Panc1 (cell line): ENCODE results near the gene SBDS. TPM values are rescaled to one million over a fixed set of nuclear protein-coding genes. Genes with fewer than 3 reads are reported as not detected.
A peak's percentile ranks its signal among the peaks of the same experiment; 100 is the strongest.
"Not testable (repeated sequence)": the region's sequence is repeated elsewhere in the genome, so short reads cannot be mapped to it uniquely, and the experiment has no call there.

ENCODE experiments used
- ATAC-seq: fragments of 200-7000 bp; cut with Tn5 transposase; 2 replicates; pipeline ENCODE4 v1.9.1; 2020; ENCODE audit warnings: mild to moderate bottlenecking, moderate library complexity
- BruUV-seq: library from RNA; stranded (reverse); fragments of 400-500 nt; replicated peaks from 2 replicates; lab custom pipeline; 2021; lab: Mats Ljungman, UMichigan
- CTCF ChIA-PET: fragments of 300-600 bp; sonication (Branson Sonifier 250); formaldehyde crosslinking; loops from one replicate; lab custom pipeline; 2022; ENCODE audit warnings: antibody characterized with exemption; lab: Charles Lee
- POLR2A ChIA-PET: fragments of 300-600 bp; sonication (Branson Sonifier 250); formaldehyde crosslinking; loops from one replicate; lab custom pipeline; 2022; ENCODE audit warnings: antibody characterized with exemption; lab: Charles Lee
- DNase-seq: peaks from one replicate; pipeline ENCODE4 v3.0.0-alpha.2; 2010; ENCODE audit warnings: low read depth, low spot score
- H3K27ac ChIP-seq: 2 replicates; pipeline ENCODE4 v1.5.1; 2011; ENCODE audit warnings: mild to moderate bottlenecking, low read length, inconsistent platforms
- H3K27me3 ChIP-seq: fragments of 200-500 bp; sonication (Bioruptor generic); 2 replicates; pipeline ENCODE4 v1.6.0; 2014; ENCODE audit warnings: low read length, inconsistent platforms; ENCODE audit not compliant: control insufficient read depth, insufficient read depth
- H3K36me3 ChIP-seq: fragments of 200-500 bp; sonication (Bioruptor generic); 2 replicates; pipeline ENCODE4 v1.5.1; 2014; ENCODE audit warnings: inconsistent platforms, mild to moderate bottlenecking, low read length, moderate library complexity; ENCODE audit not compliant: control insufficient read depth, insufficient read depth
- H3K4me1 ChIP-seq: 2 replicates; pipeline ENCODE4 v1.5.1; 2011; ENCODE audit warnings: inconsistent platforms, mild to moderate bottlenecking, low read length, moderate library complexity; ENCODE audit not compliant: control insufficient read depth, insufficient read depth
- H3K4me3 ChIP-seq, 2 experiments: 2 replicates each; pipeline ENCODE4 v1.5.1; 2011 to 2012; ENCODE audit warnings: low read depth in 2 of 2, low read length in 2 of 2, mild to moderate bottlenecking in 2 of 2, inconsistent platforms in 1 of 2, moderate library complexity in 1 of 2
- H3K9me3 ChIP-seq: fragments of 200-500 bp; sonication (Bioruptor generic); 2 replicates; pipeline ENCODE4 v1.5.1; 2014; ENCODE audit warnings: low read depth, mild to moderate bottlenecking, inconsistent platforms, low read length, moderate library complexity; ENCODE audit not compliant: control insufficient read depth, insufficient read depth
- CTCF ChIP-seq: fragments of 450-650 bp; IDR thresholded peaks from 2 replicates; pipeline ENCODE4 v1.5.1; 2017; ENCODE audit warnings: mild to moderate bottlenecking
- POLR2AphosphoS5 ChIP-seq: IDR thresholded peaks from 2 replicates; pipeline ENCODE4 v1.6.1; 2012; ENCODE audit warnings: mild to moderate bottlenecking, low read depth, low read length, moderate library complexity
- REST ChIP-seq, 2 experiments: IDR thresholded peaks; 2 replicates each; pipeline ENCODE4 v1.6.1; 2011 to 2012; ENCODE audit warnings: low read depth in 2 of 2, control low read depth in 1 of 2, low read length in 1 of 2, mild to moderate bottlenecking in 1 of 2, moderate library complexity in 1 of 2; ENCODE audit not compliant: insufficient read depth in 1 of 2
- SIN3A ChIP-seq: IDR thresholded peaks from 2 replicates; pipeline ENCODE4 v1.6.1; 2012; ENCODE audit warnings: low read depth, mild to moderate bottlenecking, low read length, moderate library complexity, borderline replicate concordance; ENCODE audit not compliant: insufficient read depth
- TCF7L2 ChIP-seq: IDR thresholded peaks from 2 replicates; pipeline ENCODE4 v1.6.1; 2011; ENCODE audit warnings: mild to moderate bottlenecking, low read depth, low read length, inconsistent platforms
- in situ Hi-C: cut with HindIII; loops from 2 replicates; pipeline ENCODE4 v1.10.0; 2016; ENCODE audit warnings: low sequenced_read_pairs, low pct_unique_long_range_greater_than_20kb
- intact Hi-C: fragments of 100-400 bp; cut with micrococcal nuclease; formaldehyde crosslinking; loops from one replicate; pipeline ENCODE4 v1.10.0; 2022; ENCODE audit not compliant: unreplicated experiment
- total RNA-seq: library from RNA; stranded (reverse); gene quantifications from one replicate; pipeline ENCODE4 v1.2.1, GENCODE V29; 2021; ENCODE audit not compliant: unreplicated experiment

Gene SBDS
- total RNA-seq, 1 experiment from 2014 or later, result 82.8 TPM

GRCh38 chr7:66970310-66970709 is 25.1 kb downstream of the SBDS start:
- no peaks in the 10 kb centered on the region for H3K9me3 ChIP-seq
- TF ChIP-seq SIN3A (no peak), POLR2AphosphoS5 (no peak), TCF7L2 (no peak), CTCF (no peak), REST (IDR thresholded peaks at IDR 0.05; ENCODE audit: insufficient read depth in 1 of 2, low read depth in 2 of 2, low read length in 1 of 2) (no peak)
- no peaks in the 10 kb centered on the region for H3K27me3 ChIP-seq
- CTCF ChIA-PET, result no interaction called here
- H3K36me3 ChIP-seq, result no peaks in the 10 kb centered on the region
- H3K27ac ChIP-seq, result no peak overlapping the region
- H3K4me1 ChIP-seq, result no peaks in the 10 kb centered on the region
- POLR2A ChIA-PET, result no interaction called here
- DNase-seq (no peak), ATAC-seq (peak; percentile 52)
- H3K4me3 ChIP-seq, result no peak overlapping the region
- BruUV-seq, result no TSS peak
- intact Hi-C loops (no loop called here), in situ Hi-C loops (no loop called here)

- H3K36me3 ChIP-seq, H3K4me3 ChIP-seq, H3K27me3 ChIP-seq, H3K4me1 ChIP-seq, ATAC-seq, POLR2A ChIA-PET, in situ Hi-C loops, DNase-seq, H3K27ac ChIP-seq, intact Hi-C loops, BruUV-seq, H3K9me3 ChIP-seq: not testable (repeated sequence)
- CTCF ChIA-PET, result interaction anchor here (0.7 kb wide), 1 partner anchor 27 kb away, joined by 3 read pairs; no protein-coding TSS in a partner anchor
Observed at GRCh38 chr7:66969001-66969400, 26.4 kb downstream of the SBDS start.

- ChIA-PET POLR2A (no interaction called here), CTCF (no interaction called here)
- H3K27ac ChIP-seq, result no peak overlapping the region
- BruUV-seq, result no TSS peak
- H3K27me3 ChIP-seq, result no peaks in the 10 kb centered on the region
- DNase-seq (no peak), ATAC-seq (peak; percentile 33; the same call in 1 of the 2 replicates)
- in situ Hi-C loops, result no loop called here
- TF ChIP-seq TCF7L2, result no peak
- TF ChIP-seq SIN3A, result no peak
- no peak for TF ChIP-seq REST (IDR thresholded peaks at IDR 0.05; ENCODE audit: insufficient read depth in 1 of 2, low read depth in 2 of 2, low read length in 1 of 2)
- no peaks in the 10 kb centered on the region for H3K9me3 ChIP-seq
- H3K36me3 ChIP-seq, result no peaks in the 10 kb centered on the region
- intact Hi-C loops, result no loop called here
- no peak overlapping the region for H3K4me3 ChIP-seq
- no peaks in the 10 kb centered on the region for H3K4me1 ChIP-seq
Observed at GRCh38 chr7:66967029-66967428, 28.4 kb downstream of the SBDS start.
